Progenitor cell of endocrine pancreas (in vitro differentiated cells): Measurements from ENCODE around the gene ANKMY1. TPM values are rescaled to one million over a fixed set of nuclear protein-coding genes. Genes with fewer than 3 reads are reported as not detected.

Experiments
- DNase-seq: peaks from one replicate; pipeline ENCODE4 v3.0.0; 2021; ENCODE audit warnings: low spot score; ENCODE audit not compliant: unreplicated experiment
- H3K27ac Mint-ChIP-seq: 2 replicates; pipeline ENCODE4 v1.8.0; 2021; ENCODE audit warnings: mild to moderate bottlenecking, moderate library complexity, mixed read lengths
- H3K27me3 Mint-ChIP-seq: 2 replicates; pipeline ENCODE4 v1.8.0; 2021; ENCODE audit warnings: mixed read lengths
- H3K36me3 Mint-ChIP-seq: 2 replicates; pipeline ENCODE4 v1.8.0; 2022; ENCODE audit warnings: mixed read lengths; ENCODE audit not compliant: insufficient read depth
- H3K4me1 Mint-ChIP-seq: 2 replicates; pipeline ENCODE4 v1.8.0; 2021; ENCODE audit warnings: low read depth, mixed read lengths
- H3K4me3 Mint-ChIP-seq: 2 replicates; pipeline ENCODE4 v1.8.0; 2021; ENCODE audit warnings: low read depth, mild to moderate bottlenecking, moderate library complexity, mixed read lengths
- H3K9me3 Mint-ChIP-seq: 2 replicates; pipeline ENCODE4 v1.8.0; 2021; ENCODE audit warnings: low read depth, mixed read lengths
- total RNA-seq: library from RNA; stranded (reverse); gene quantifications from 2 replicates; pipeline ENCODE4 v1.2.1, GENCODE V29; 2021
- TF ChIP-seq, protein P1 (sequence below): fragments of 200-600 bp; sonication (generic); IDR thresholded peaks from one replicate; pipeline ENCODE4 v1.5.0; 2021; ENCODE audit warnings: antibody characterized with exemption, mild to moderate bottlenecking; ENCODE audit not compliant: unreplicated experiment

The ANKMY1 gene
- total RNA-seq, 1 donor from 2014 or later = 29.2 TPM

DNA sequence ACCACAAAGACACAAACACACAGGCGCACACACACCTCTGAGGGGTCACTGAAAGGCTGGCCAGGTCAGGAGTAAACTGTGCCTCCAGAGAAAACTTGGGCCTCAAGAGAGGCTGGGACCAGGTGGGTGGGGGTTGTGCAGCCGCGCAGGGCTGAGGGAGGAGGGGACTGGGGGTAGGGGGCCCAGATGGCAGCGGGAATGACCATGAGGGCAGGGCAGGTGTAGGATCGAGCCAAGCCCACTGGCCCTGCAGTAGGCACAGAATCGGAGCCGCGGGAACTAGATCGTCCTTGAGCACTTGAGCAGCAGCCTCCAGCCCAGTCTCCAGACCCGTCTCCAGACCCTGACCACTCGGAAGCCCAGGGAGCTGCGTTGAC, 36.8 kb downstream of the ANKMY1 start:
- Mint-ChIP-seq H3K36me3 (peaks cover 48% of the 10 kb centered on the region), H3K27ac (no peak overlapping the region), H3K4me1 (no peaks in the 10 kb centered on the region), H3K4me3 (no peak overlapping the region), H3K27me3 (peaks cover 11% of the 10 kb centered on the region), H3K9me3 (peaks cover 24% of the 10 kb centered on the region)
- no peak for DNase-seq
- TF ChIP-seq, protein P1, sequence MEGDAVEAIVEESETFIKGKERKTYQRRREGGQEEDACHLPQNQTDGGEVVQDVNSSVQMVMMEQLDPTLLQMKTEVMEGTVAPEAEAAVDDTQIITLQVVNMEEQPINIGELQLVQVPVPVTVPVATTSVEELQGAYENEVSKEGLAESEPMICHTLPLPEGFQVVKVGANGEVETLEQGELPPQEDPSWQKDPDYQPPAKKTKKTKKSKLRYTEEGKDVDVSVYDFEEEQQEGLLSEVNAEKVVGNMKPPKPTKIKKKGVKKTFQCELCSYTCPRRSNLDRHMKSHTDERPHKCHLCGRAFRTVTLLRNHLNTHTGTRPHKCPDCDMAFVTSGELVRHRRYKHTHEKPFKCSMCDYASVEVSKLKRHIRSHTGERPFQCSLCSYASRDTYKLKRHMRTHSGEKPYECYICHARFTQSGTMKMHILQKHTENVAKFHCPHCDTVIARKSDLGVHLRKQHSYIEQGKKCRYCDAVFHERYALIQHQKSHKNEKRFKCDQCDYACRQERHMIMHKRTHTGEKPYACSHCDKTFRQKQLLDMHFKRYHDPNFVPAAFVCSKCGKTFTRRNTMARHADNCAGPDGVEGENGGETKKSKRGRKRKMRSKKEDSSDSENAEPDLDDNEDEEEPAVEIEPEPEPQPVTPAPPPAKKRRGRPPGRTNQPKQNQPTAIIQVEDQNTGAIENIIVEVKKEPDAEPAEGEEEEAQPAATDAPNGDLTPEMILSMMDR = no peak

DNA sequence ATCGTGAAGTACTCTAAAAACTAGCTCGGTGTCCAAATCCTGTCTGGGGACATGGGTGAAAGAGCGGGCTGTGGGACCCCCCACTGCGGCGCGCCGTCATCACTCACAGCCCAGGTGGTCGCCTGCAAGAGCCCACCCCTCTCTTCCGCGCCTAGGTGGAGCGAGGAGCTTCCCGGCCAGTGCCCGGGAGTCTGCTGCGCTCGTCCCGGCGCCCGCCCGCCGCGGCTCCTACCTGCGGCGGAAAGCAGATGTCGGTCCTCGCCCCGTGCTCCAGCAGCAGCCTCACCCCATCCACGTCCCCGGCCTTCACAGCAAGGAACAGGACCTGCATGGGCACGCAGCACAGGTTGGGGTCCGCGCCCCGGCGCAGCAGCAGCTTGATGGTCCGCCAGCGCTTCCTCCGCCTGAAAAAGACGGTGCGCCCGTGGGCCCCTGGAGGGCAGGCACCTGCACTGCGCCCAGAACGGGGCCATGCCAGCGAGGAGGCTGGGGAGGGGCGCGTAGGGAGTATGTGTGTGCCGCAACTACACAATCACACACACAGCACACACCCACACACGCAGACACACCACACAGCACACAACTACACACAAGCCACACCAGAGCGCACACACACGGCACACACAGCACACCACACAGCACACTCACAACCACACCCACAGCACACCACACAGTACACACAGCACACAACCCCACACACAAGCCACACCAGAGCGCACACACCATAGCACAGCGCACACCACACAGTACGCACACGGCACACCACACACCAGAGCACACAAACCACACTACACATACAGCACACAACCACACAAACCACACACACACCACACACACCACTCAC, 37.4 kb downstream of the ANKMY1 start:
- peaks cover 11% of the 10 kb centered on the region for H3K27me3 Mint-ChIP-seq
- H3K9me3 Mint-ChIP-seq = peaks cover 20% of the 10 kb centered on the region
- no peak for DNase-seq
- H3K4me3 Mint-ChIP-seq = no peak overlapping the region
- TF ChIP-seq, protein P1 = no peak
- H3K4me1 Mint-ChIP-seq = no peaks in the 10 kb centered on the region
- peaks cover 44% of the 10 kb centered on the region for H3K36me3 Mint-ChIP-seq
- H3K27ac Mint-ChIP-seq = no peak overlapping the region

DNA sequence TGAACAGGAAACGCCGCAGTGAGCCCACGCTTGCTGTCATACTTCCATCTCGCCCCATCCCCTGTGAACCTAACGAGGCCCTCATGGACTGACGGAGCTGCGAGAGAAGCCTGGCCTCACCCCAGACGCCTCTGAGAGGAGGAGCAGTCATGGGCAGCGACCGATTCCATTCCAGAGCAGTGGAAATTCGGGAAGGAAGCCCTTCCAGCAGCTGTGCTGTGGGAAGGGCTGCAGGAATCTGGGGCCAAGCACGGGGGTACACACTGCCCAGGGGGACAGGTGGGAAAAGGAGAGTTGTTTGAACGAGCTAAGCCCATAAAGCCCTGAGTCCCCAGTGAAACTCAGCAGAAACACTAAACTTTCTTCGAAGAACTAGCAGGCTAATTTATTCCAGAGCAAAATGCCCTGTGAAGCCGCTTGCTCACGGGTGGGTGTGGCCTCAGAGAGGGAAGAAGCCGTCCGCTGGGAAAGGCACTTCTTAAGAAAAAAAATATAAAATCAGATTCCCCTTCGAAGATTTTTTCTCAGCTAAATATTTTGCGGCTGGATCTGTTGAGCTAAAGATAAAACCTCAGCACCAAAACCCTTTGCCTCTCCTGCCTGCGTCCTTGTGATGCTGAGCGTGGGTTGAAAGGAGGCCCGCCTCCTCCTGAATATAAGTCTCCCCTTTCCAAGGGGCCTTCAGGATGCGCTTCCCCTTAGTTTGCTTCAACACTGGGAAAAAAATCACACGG, 38.2 kb downstream of the ANKMY1 start:
- H3K27me3 Mint-ChIP-seq = peaks cover 11% of the 10 kb centered on the region
- H3K36me3 Mint-ChIP-seq = peaks cover 37% of the 10 kb centered on the region
- TF ChIP-seq, protein P1 = no peak
- peak overlapping the region; percentile 17 for H3K27ac Mint-ChIP-seq
- DNase-seq = no peak
- H3K4me1 Mint-ChIP-seq = no peaks in the 10 kb centered on the region
- peaks cover 12% of the 10 kb centered on the region for H3K9me3 Mint-ChIP-seq
- no peak overlapping the region for H3K4me3 Mint-ChIP-seq

DNA sequence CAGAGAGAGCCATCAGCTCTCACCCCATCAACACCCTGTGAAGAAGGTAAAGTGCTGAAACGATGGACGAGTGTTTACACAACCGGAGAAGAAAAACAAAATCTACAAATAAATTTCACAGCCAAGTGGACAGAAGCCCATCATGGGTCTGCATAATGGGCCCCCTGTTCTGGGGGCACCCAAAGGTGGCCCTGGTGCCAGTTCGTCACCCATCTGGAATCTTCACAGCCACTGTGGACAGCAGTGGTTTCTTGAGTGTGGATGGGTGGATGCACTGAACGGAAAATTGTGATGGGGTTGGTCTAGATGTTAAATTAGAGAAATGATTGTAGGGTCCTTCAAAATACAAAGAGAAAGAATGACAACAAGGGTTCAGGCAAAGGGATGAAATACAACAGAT, 38.8 kb downstream of the ANKMY1 start:
- Mint-ChIP-seq H3K9me3 (peaks cover 8% of the 10 kb centered on the region), H3K27me3 (peaks cover 11% of the 10 kb centered on the region), H3K36me3 (peaks cover 32% of the 10 kb centered on the region), H3K27ac (peak overlapping the region; percentile 17), H3K4me3 (no peak overlapping the region), H3K4me1 (peaks cover under 1% of the 10 kb centered on the region)
- TF ChIP-seq, protein P1 = no peak
- no peak for DNase-seq

DNA sequence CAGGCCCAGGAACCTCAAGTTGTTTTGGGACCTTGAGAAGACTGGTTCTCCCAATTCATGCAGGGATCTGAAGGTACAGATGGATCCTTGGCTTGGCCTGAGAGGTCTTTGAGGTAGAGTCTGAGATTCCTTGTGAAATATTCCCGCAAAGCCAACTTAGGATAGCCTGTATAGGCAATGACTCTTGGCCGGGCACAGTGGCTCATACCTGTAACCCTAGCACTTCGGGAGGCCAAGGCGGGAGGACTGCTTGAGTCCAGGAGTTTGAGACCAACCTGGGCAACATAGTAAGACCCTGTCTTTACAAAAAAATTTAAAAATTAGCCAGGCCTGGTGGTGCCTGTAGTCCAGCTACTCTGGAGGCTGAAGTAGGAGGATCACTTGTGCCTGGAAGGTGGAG, 40.4 kb downstream of the ANKMY1 start:
- H3K4me3 Mint-ChIP-seq = no peak overlapping the region
- H3K27me3 Mint-ChIP-seq = peaks cover 11% of the 10 kb centered on the region
- TF ChIP-seq, protein P1 = no peak
- peaks cover 1% of the 10 kb centered on the region for H3K4me1 Mint-ChIP-seq
- peaks cover 2% of the 10 kb centered on the region for H3K9me3 Mint-ChIP-seq
- no peak for DNase-seq
- H3K36me3 Mint-ChIP-seq = peaks cover 20% of the 10 kb centered on the region
- H3K27ac Mint-ChIP-seq = no peak overlapping the region
